Uterus (tissue), 4 donors: ENCODE results near the gene TSSK2. TPM values are rescaled to one million over a fixed set of nuclear protein-coding genes. Genes with fewer than 3 reads are reported as not detected.

ENCODE experiments used
- DNase-seq, 2 donors: peaks; one replicate each; pipeline ENCODE4 v3.0.0-alpha.2; 2019 to 2020
- H3K27ac ChIP-seq, 2 donors: fragments of 200-600 bp; sonication (generic); 1 replicate in 1 of 2; 2 replicates in 1 of 2; pipeline ENCODE4 v1.5.1; 2016 to 2018
- H3K27me3 ChIP-seq, 2 donors: fragments of 200-600 bp; sonication (generic); one replicate each; pipeline ENCODE4 v1.5.1; 2018 to 2019; ENCODE audit warnings: control low read depth in 1 of 2
- H3K36me3 ChIP-seq, 2 donors: fragments of 200-600 bp; sonication (generic); one replicate each; pipeline ENCODE4 v1.5.1; 2019; ENCODE audit warnings: control low read depth in 1 of 2
- H3K4me1 ChIP-seq, 2 donors: fragments of 200-600 bp; sonication (generic); one replicate each; pipeline ENCODE4 v1.5.1; 2018 to 2019; ENCODE audit warnings: control low read depth in 1 of 2
- H3K4me3 ChIP-seq, 2 donors: fragments of 200-600 bp; sonication (generic); 1 replicate in 1 of 2; 2 replicates in 1 of 2; pipeline ENCODE4 v1.5.1; 2018 to 2019; ENCODE audit warnings: mild to moderate bottlenecking in 1 of 2
- H3K9me3 ChIP-seq, 2 donors: fragments of 200-600 bp; sonication (generic); one replicate each; pipeline ENCODE4 v1.5.1; 2019; ENCODE audit warnings: control low read depth in 1 of 2
- CTCF ChIP-seq, 4 experiments: fragments of 200-600 bp in 2 of 4; fragments of 450-650 bp in 2 of 4; sonication (generic) in 2 of 4; IDR thresholded peaks; one replicate each; pipeline ENCODE4 v1.5.1; 2016 to 2019; ENCODE audit warnings: antibody characterized with exemption in 4 of 4, mild to moderate bottlenecking in 2 of 4, moderate library complexity in 1 of 4
- intact Hi-C: fragments of 100-400 bp; cut with DNase I; formaldehyde crosslinking; loops from one replicate; pipeline ENCODE4 v1.15.1; 2023; ENCODE audit warnings: low total_unique reads
- total RNA-seq, 4 donors: library from RNA; depleted of rRNA in 3 of 4; stranded (reverse); fragments of >200 nt in 3 of 4; gene quantifications; one replicate each; pipeline versions ENCODE4 v1.1.0 to v1.2.4, GENCODE V29; 2014 to 2023
- donor health status: DM: yes; HTN: yes; CAD: no.

The TSSK2 gene
- total RNA-seq, 4 donors from 2014 or later, result 0.30 TPM; not detected in 3

DNA sequence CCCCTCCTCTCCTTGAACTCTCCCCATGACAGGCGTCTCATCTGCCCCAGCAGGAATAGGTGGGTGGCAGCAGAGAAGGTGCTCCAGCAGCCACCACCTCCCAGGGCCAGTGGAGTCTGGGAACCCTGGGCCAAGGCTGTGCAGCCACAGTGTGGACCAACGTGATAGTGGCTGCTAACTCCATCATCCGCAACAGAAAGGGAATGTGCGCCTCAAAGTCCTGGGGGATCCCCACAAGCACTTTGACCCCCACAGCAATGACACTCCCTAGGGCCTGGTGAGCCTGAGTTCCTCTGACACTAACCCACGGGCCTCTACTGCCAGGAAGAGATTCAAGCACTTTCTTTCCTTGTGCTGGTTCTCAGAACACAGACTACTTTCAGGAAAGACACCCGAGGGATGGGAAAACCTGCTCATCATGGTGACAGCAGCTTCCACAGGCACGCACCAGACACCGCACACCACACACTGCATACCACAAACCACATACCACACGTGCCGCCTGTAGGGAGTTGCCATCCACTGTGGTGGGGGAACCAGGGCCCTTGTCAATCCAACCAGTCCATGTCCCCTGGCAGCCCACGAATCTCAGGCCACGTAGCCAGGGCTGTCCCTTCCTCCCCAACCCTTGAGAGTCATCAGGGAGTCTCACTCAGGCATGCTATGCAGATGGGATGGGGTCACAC lies 50.8 kb downstream of the TSSK2 start:
- peaks cover 0 to 6% of the 10 kb centered on the region in 2 donors for H3K4me1 ChIP-seq
- H3K27me3 ChIP-seq, result no peaks in the 10 kb centered on the region
- no peak for DNase-seq
- no peak overlapping the region for H3K4me3 ChIP-seq
- H3K36me3 ChIP-seq, result no peaks in the 10 kb centered on the region
- intact Hi-C loops, result no loop called here
- no peaks in the 10 kb centered on the region for H3K9me3 ChIP-seq
- no peak overlapping the region for H3K27ac ChIP-seq
- TF ChIP-seq CTCF (IDR thresholded peaks at IDR 0.05), result no peak

Other genes with a start within 250 kb of the TSSK2 start
- gene DGCR6, start 225.0 kb upstream of the TSSK2 start, total RNA-seq, result 1 to 10 TPM in 3 of 4 donors, not detected in 1; 1.8 to 2.9 (median 1.9) TPM
- 1 to 10 TPM in 3 of 4 donors, not detected in 1; 1.0 to 3.7 (median 2.6) TPM for gene PRODH, start 195.0 kb upstream of the TSSK2 start, total RNA-seq
- 10 to 100 TPM; 18.2 to 88.9 (median 47.6) TPM for gene DGCR2, start 8.9 kb upstream of the TSSK2 start, total RNA-seq
- 10 to 100 TPM in 3 of 4 donors, 1 to 10 TPM in 1; 7.4 to 14.6 (median 12.3) TPM for gene ESS2, start 13.3 kb downstream of the TSSK2 start, total RNA-seq
- gene GSC2, start 19.0 kb downstream of the TSSK2 start, total RNA-seq, result not detected
- 10 to 100 TPM in 3 of 4 donors, 1 to 10 TPM in 1; 4.7 to 42.7 (median 27.3) TPM for gene SLC25A1, start 47.4 kb downstream of the TSSK2 start, total RNA-seq
- gene CLTCL1, start 160.4 kb downstream of the TSSK2 start, total RNA-seq, result 10 to 100 TPM in 2 of 4 donors, 1 to 10 TPM in 2; 1.0 to 20.5 (median 11.4) TPM